Mesendoderm (in vitro differentiated cells): Measurements from ENCODE around the gene TRIM42.

Source experiments
- DNase-seq: peaks from one replicate; pipeline ENCODE4 v3.0.0; 2013
- H2AK5ac ChIP-seq: 2 replicates; pipeline ENCODE4 v1.6.1; 2013; ENCODE audit warnings: low read length, inconsistent platforms
- H2BK120ac ChIP-seq: 2 replicates; pipeline ENCODE4 v1.6.1; 2013; ENCODE audit warnings: low read depth, mild to moderate bottlenecking, low read length, moderate library complexity, mixed read lengths
- H2BK15ac ChIP-seq: replicated peaks from 2 replicates; pipeline ENCODE4 v1.6.1; 2013; ENCODE audit warnings: low read depth, mild to moderate bottlenecking, moderate library complexity
- H2BK5ac ChIP-seq: 2 replicates; pipeline ENCODE4 v1.6.1; 2013; ENCODE audit warnings: low read length, inconsistent platforms
- H3K18ac ChIP-seq: 2 replicates; pipeline ENCODE4 v1.6.1; 2013; ENCODE audit warnings: mild to moderate bottlenecking, low read length, mixed read lengths
- H3K23ac ChIP-seq: one replicate; pipeline ENCODE4 v1.6.1; 2013; ENCODE audit warnings: low read length
- H3K27ac ChIP-seq: 2 replicates; pipeline ENCODE4 v1.5.1; 2013; ENCODE audit warnings: low read depth, mild to moderate bottlenecking, inconsistent platforms, low read length, moderate library complexity
- H3K27me3 ChIP-seq: 2 replicates; pipeline ENCODE4 v1.6.1; 2013; ENCODE audit warnings: low read length, control low read depth, mild to moderate bottlenecking, inconsistent platforms; ENCODE audit not compliant: insufficient read depth, poor library complexity
- H3K36me3 ChIP-seq: 2 replicates; pipeline ENCODE4 v1.6.1; 2013; ENCODE audit warnings: low read length, inconsistent platforms; ENCODE audit not compliant: control insufficient read depth, insufficient read depth
- H3K4ac ChIP-seq: one replicate; pipeline ENCODE4 v1.6.1; 2013; ENCODE audit warnings: low read depth, mild to moderate bottlenecking, low read length, moderate library complexity
- H3K4me1 ChIP-seq: 2 replicates; pipeline ENCODE4 v1.6.1; 2013; ENCODE audit warnings: low read depth, low read length, inconsistent platforms; ENCODE audit not compliant: control insufficient read depth
- H3K4me2 ChIP-seq: 2 replicates; pipeline ENCODE4 v1.6.1; 2013; ENCODE audit warnings: low read length
- H3K4me3 ChIP-seq: 2 replicates; pipeline ENCODE4 v1.5.1; 2013; ENCODE audit warnings: mild to moderate bottlenecking, low read length
- H3K56ac ChIP-seq: one replicate; pipeline ENCODE4 v1.6.1; 2013; ENCODE audit warnings: low read length
- H3K79me1 ChIP-seq: 2 replicates; pipeline ENCODE4 v1.6.1; 2013; ENCODE audit warnings: low read length, inconsistent platforms
- H3K79me2 ChIP-seq: 2 replicates; pipeline ENCODE4 v1.6.1; 2013; ENCODE audit warnings: mild to moderate bottlenecking, low read length; ENCODE audit not compliant: control insufficient read depth, insufficient read depth
- H3K9ac ChIP-seq: 2 replicates; pipeline ENCODE4 v1.6.1; 2013; ENCODE audit warnings: low read length, inconsistent platforms
- H4K5ac ChIP-seq: one replicate; pipeline ENCODE4 v1.6.1; 2013; ENCODE audit warnings: low read length
- H4K8ac ChIP-seq: one replicate; pipeline ENCODE4 v1.6.1; 2013; ENCODE audit warnings: low read depth, mild to moderate bottlenecking, control low read depth, low read length, moderate library complexity
- WGBS: extraction: QIAGEN DNeasy Blood & Tissue Kit; methylation state at CpG from one replicate; pipeline ENCODE4 v1.1.7; 2013; ENCODE audit warnings: low lambda C conversion rate, missing lambda C conversion rate; ENCODE audit not compliant: insufficient coverage; ENCODE audit errors: extremely low coverage; 5-methylcytosine and 5-hydroxymethylcytosine counted together

The TRIM42 gene

DNA sequence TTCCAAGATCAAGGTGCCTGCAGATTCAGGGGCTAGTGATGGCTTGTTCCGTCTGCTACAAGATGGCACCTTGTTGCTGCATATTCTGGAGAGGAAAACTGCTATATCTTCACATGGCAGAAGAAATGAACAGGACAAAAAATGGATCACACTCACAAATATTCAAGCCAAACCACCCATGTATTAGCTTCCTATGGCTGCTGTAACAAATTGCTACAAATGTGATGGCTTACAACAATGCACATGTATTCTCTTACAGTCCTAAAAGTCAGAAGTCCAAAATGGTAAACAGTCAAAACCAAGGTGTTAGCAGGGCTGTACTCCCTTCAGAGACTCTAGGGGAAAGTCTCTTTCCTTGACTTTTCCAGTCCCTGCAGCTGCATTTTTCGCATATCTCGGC lies 55.8 kb downstream of the TRIM42 start:
- no CpG with 5 or more reads among the region's 3 CpGs for WGBS
- no peak overlapping the region for H4K5ac ChIP-seq
- no peak overlapping the region for H3K56ac ChIP-seq
- H3K27me3 ChIP-seq, result no peaks in the 10 kb centered on the region
- H3K4me2 ChIP-seq, result no peak overlapping the region
- no peak overlapping the region for H2BK15ac ChIP-seq
- H3K27ac ChIP-seq, result no peak overlapping the region
- no peak overlapping the region for H3K4ac ChIP-seq
- H3K18ac ChIP-seq, result no peak overlapping the region
- no peaks in the 10 kb centered on the region for H3K4me1 ChIP-seq
- no peak overlapping the region for H4K8ac ChIP-seq
- H2BK120ac ChIP-seq, result no peak overlapping the region
- no peaks in the 10 kb centered on the region for H3K79me1 ChIP-seq
- H3K36me3 ChIP-seq, result no peaks in the 10 kb centered on the region
- no peak overlapping the region for H3K23ac ChIP-seq
- no peaks in the 10 kb centered on the region for H3K79me2 ChIP-seq
- H2AK5ac ChIP-seq, result no peak overlapping the region
- DNase-seq, result peak; percentile 49
- no peak overlapping the region for H3K9ac ChIP-seq
- H3K4me3 ChIP-seq, result no peak overlapping the region
- no peak overlapping the region for H2BK5ac ChIP-seq

DNA sequence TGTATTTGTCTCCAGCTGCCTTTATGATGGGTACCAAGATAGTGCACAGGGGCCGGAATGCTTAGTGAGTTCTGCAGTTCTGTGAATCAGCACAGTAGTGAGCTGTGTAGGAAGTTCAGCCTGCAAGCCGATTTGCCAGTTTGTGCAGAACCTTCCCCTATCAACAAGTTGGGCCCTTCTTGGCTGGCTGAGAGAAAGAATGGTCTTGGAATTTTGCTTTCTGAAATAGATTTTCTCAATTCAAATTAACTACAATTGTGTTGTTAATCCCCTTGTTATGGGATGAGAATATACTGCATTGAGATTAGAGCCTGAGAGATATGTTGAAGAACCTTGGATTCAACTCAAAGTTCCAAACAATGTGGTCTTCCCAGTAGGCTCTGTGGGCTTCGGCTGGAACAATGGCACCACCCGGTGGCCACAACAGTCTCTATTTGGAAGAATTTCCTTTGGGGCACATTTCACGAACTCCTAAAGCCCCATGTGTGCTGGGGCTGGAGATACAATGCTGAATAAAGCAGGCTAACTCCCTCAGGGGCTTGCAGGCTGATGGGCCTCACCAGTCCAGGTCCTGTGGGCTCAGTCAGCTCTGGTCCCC lies 59.1 kb downstream of the TRIM42 start:
- Histone ChIP-seq H3K9ac (no peak overlapping the region), H2BK5ac (no peak overlapping the region), H3K18ac (no peak overlapping the region), H3K27ac (no peak overlapping the region), H3K4me1 (no peaks in the 10 kb centered on the region), H3K79me2 (no peaks in the 10 kb centered on the region), H2AK5ac (no peak overlapping the region), H3K4me2 (no peak overlapping the region), H3K4ac (no peak overlapping the region), H2BK120ac (no peak overlapping the region), H3K23ac (no peak overlapping the region), H3K79me1 (no peaks in the 10 kb centered on the region), H3K36me3 (no peaks in the 10 kb centered on the region), H4K5ac (no peak overlapping the region), H3K56ac (no peak overlapping the region), H2BK15ac (no peak overlapping the region), H4K8ac (no peak overlapping the region), H3K4me3 (no peak overlapping the region), H3K27me3 (no peaks in the 10 kb centered on the region)
- peak; percentile 86 for DNase-seq
- no CpG with 5 or more reads among the region's 5 CpGs for WGBS

- Histone ChIP-seq H3K56ac (no peak overlapping the region), H3K9ac (no peak overlapping the region), H2BK15ac (no peak overlapping the region), H3K36me3 (no peaks in the 10 kb centered on the region), H3K4me2 (no peak overlapping the region), H3K79me1 (no peaks in the 10 kb centered on the region), H3K18ac (no peak overlapping the region), H3K4me1 (no peaks in the 10 kb centered on the region), H4K8ac (no peak overlapping the region), H3K79me2 (no peaks in the 10 kb centered on the region), H2BK5ac (no peak overlapping the region), H3K4me3 (no peak overlapping the region), H3K27ac (no peak overlapping the region), H2AK5ac (no peak overlapping the region), H3K23ac (no peak overlapping the region), H3K27me3 (no peaks in the 10 kb centered on the region), H4K5ac (no peak overlapping the region), H3K4ac (no peak overlapping the region), H2BK120ac (no peak overlapping the region)
- no peak for DNase-seq
- WGBS, result no CpG with 5 or more reads among the region's 2 CpGs
These were observed 64.3 kb downstream of the TRIM42 start for GRCh38 chr3:140742116-140742515.

DNA sequence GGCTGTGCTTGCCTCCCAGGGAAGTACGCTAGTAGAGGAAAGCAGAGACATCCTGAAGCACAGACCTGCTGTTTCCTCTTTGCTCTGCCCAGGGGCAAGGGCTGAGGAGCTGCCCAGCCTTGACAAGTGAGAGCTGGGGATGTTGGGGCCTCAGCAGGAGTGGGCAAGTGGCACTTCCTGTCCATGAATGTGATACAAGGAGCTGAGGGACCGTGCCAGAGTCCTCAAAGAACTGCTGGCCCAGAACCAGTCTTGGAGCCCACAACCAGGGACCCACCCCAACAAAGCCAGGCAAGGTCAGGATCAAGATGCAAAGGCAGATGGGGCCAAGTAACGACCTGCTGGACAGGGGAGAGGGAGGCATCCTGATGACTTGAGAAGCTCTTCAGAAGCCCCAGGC lies 70.3 kb downstream of the TRIM42 start:
- H3K79me1 ChIP-seq, result no peaks in the 10 kb centered on the region
- no peak overlapping the region for H3K18ac ChIP-seq
- H4K8ac ChIP-seq, result no peak overlapping the region
- no peak overlapping the region for H4K5ac ChIP-seq
- H3K36me3 ChIP-seq, result no peaks in the 10 kb centered on the region
- H3K79me2 ChIP-seq, result no peaks in the 10 kb centered on the region
- no peak overlapping the region for H3K56ac ChIP-seq
- no peak overlapping the region for H2BK15ac ChIP-seq
- H2AK5ac ChIP-seq, result no peak overlapping the region
- H3K4me3 ChIP-seq, result no peak overlapping the region
- no peak overlapping the region for H3K9ac ChIP-seq
- H3K27me3 ChIP-seq, result no peaks in the 10 kb centered on the region
- no peak overlapping the region for H2BK5ac ChIP-seq
- H3K27ac ChIP-seq, result no peak overlapping the region
- no peak overlapping the region for H3K23ac ChIP-seq
- H3K4me1 ChIP-seq, result no peaks in the 10 kb centered on the region
- no peak overlapping the region for H3K4ac ChIP-seq
- no peak overlapping the region for H2BK120ac ChIP-seq
- WGBS, result no CpG with 5 or more reads among the region's 3 CpGs
- DNase-seq, result no peak
- H3K4me2 ChIP-seq, result no peak overlapping the region

- no peak overlapping the region for H3K4ac ChIP-seq
- no peaks in the 10 kb centered on the region for H3K4me1 ChIP-seq
- H3K27me3 ChIP-seq, result no peaks in the 10 kb centered on the region
- H3K9ac ChIP-seq, result no peak overlapping the region
- H3K4me3 ChIP-seq, result no peak overlapping the region
- no peak for DNase-seq
- no peak overlapping the region for H3K56ac ChIP-seq
- H3K18ac ChIP-seq, result no peak overlapping the region
- H2BK120ac ChIP-seq, result no peak overlapping the region
- H3K79me2 ChIP-seq, result no peaks in the 10 kb centered on the region
- H3K27ac ChIP-seq, result no peak overlapping the region
- no CpG with 5 or more reads among the region's 1 CpG for WGBS
- H3K4me2 ChIP-seq, result no peak overlapping the region
- H2AK5ac ChIP-seq, result no peak overlapping the region
- H3K36me3 ChIP-seq, result no peaks in the 10 kb centered on the region
- H3K79me1 ChIP-seq, result no peaks in the 10 kb centered on the region
- H4K8ac ChIP-seq, result no peak overlapping the region
- H3K23ac ChIP-seq, result no peak overlapping the region
- H2BK5ac ChIP-seq, result no peak overlapping the region
- H2BK15ac ChIP-seq, result no peak overlapping the region
- no peak overlapping the region for H4K5ac ChIP-seq
These were observed 71.0 kb downstream of the TRIM42 start for GRCh38 chr3:140748903-140749302.
